GM19463 (cell line): Measurements from ENCODE around the gene SCG5.

ENCODE experiments used
- ATAC-seq: cut with Tn5 transposase; IDR thresholded peaks from one replicate; pipeline ENCODE4 v1.9.1; 2021; ENCODE audit warnings: mild to moderate bottlenecking, moderate library complexity; ENCODE audit not compliant: unreplicated experiment

The SCG5 gene

DNA sequence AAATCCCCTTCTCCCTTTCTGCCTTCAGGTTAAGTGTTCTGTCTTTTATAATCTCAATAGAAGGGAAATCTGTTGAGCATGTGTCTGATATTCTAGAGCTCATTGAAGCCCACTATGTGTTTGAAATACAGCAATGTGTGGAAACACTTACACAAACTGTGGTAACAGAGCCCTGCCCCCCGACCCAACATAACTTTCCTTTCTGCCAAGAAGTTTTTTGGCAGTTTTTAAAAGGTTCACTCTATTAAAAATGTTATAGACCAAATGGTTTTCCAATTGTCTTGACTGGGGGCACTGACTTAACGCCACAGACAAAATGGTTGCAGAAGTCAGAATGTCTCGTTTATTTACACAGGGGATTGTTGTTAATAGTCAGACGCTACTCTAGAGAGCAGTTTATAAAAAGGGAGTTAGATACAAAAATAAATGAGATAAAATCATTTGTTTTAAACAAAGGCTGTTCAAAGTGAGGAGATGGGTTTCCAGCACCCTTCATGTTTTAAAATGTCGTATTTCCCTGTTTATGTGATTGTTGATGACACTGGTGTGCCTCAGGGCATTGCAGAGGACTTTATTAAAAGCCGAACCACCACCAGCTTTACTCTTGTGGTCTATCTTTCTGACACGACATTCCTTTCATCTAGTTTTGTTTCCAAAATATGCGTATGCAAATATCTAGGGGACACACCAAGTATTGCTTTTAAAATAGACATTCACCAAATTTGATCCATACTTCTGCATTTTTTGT is 49.6 kb downstream of the SCG5 start:
- no peak for ATAC-seq

DNA sequence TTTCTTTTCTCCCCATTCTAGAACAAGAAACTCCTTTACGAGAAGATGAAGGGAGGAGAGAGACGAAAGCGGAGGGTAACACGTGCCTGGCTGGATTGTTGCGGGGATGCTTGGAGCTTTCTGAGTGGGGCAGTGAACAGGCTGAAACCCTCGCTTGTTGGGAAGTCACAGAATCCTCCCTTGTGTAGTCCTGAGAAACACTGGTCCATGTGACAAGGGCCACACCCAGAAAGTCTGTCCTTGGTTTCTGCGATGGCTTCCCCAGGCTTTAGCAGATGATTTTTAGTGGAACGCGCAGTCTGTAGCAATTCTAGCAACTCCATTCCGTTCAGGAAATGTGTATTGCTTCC is 50.2 kb downstream of the SCG5 start:
- ATAC-seq, result no peak

DNA sequence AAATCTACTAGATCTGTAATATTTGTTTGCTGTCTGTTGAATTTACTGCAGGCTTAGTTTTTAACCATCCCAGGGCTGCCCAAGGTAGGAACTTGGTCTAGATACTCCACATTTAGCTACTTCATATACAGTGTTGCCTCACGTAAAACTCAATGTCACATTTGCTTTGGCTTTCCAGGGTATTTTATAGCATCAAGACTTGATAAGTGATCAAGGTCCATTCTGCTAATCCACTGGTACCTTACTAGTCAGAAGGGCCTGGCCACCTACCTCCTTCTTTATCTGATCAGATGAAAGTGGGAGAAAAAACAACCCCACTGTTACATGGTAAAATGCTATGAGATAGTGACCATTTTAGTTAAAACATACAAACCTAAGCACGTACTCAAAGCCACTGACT is 50.8 kb downstream of the SCG5 start:
- ATAC-seq, result no peak

DNA sequence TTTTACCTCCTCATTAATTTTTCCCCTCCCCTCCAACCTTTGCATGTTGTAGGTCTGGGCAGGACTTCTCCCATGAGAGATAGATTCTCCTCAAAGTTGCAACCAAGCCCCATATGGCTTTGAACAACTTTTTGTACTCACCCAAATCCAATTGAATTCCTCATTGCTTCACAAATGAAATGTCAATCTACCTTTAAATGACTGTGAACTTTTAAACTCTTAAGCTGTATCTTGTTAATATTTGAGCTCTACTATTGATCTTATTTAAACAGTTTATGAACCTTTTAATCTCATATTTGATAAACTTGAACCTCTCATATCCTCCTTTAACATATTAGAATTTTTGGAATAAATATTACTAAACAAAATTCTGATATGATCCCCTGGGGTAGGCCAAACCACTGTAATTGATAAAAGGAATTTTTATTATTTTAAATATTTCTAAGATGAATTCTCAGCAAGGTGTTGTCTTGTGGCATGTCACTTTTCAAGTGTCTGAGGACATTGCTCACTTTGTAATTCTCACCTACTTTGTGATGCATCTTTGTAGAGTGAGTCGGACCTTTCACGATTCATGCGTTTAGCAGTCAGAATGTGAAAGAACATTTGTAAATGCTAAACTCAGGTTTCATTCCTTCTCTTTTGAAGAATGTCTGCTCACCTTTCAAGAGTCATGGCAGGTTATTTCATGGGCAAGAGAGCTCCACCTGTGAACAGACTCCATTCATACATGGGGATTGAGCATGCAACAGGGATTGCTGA is 52.9 kb downstream of the SCG5 start:
- no peak for ATAC-seq

DNA sequence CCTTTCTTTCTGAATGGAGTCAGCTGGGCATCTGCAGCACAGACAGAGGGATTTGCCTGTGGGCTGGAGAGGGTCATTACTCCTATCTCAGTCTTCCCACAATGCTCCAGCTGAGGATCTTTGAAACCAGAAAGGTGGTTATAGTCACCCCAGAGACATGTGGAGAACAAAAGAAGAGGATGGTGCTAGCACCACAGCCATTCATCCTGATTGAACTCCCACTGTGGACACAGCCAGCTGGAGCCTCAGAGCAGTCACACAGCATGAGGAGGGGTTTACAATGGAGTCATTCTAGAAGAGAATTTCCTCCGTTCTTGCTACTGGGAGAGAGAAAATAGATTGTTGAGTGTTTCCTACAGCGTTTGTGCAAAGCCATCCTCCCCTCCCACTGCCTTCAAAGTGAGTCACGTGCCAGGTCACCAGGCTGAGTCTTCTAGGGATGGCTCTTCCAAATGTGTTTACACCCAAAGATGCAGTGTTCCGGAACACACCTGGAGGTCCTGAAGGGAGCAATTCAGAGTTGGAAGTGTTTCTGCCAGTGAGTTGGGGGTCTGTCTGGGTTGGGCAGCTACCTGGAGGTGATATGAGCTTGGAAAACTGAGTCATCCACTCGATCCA is 57.4 kb downstream of the SCG5 start:
- no peak for ATAC-seq

DNA sequence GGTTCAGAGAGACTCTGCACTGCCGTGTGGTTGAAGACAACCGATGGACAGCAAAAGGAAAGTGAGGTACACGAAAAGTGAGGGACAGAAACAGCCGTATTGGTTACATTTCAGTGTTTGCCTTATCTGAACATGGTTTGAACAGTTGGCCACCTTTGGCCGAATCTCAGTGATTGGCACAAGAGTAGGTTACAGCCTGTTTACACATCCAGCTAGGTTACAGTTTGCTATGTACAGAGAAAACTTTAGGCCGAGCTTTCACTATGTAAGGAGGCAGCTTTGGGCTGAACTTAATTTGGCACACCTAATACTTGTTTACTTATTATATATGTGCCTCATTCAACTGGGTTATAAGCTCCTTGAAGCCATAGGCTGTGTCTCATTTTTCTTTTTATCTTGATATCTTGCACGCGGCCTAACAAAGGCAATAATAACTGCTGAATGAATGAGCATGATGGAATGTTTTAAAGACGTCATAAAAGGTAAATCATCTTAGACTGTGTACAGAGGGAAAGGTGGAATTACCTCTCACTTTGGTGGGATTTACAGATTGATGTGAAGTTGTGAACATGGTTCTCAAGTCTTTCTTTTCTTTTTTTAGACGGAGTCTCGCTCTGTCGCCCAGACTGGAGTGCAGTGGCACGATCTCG is 59.1 kb downstream of the SCG5 start:
- no peak for ATAC-seq

DNA sequence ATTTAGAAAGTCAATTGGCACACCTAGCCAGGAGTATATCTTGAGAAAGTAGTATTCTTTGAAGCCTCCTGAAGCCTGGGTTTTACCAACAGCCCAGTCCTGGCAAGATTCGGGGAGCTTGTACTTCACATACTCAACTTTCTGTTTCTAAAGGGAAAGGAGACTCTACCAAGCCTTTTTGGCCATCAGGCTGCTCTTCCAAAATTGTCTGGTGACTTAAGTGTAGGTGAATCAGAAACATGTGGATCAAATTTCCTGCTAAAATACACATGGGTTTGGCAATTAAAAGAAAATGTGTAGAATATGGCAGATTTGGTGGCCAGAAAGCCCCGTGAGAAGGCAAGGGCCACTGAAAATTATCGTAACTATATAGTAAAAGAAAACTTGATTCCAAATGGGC is 60.4 kb downstream of the SCG5 start:
- ATAC-seq, result no peak

DNA sequence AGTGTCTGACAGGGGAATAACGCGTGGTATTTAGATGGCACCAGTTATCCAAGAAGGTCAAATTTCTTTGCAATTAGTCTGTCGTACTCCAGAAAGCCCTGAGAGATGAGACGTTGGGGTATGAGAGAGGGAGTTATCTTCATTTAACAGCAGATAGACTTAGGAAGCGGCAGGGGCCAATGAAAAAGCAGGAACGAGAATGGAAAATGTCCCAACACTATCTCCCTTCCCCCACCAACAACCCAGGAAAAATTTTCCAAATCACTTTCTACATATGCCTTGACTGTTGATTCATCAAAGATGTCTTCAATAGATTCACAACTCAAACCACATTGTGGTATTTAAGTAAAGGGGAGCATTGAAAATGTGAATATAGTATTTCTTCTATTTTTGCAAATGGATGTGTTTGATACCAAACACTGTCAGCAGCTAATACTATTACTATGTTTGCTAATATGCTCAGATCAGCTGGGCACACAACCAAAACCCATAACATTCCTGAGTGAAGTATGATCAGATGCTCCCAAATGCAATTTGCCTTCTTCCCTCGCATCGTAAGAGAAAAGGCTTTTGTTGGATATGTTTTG is 63.0 kb downstream of the SCG5 start:
- ATAC-seq, result no peak

DNA sequence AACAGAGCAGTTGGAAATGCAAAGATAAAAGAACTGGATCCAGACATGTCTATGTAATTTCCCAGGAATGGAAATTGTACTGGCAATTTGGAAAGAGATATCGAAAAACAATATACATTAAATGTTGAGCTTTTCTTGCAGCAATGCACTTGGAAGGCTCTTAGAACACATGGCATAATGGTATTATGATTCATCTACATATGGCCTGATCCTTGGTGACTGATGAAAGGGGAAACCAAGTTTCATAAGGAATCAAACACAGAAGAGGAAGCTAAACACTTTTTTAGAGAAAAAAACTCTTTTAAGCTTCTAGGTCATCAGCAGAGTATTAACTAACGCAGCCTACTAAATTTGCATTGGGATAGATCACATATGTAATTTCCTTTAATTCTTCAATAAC is 63.9 kb downstream of the SCG5 start:
- ATAC-seq, result no peak

DNA sequence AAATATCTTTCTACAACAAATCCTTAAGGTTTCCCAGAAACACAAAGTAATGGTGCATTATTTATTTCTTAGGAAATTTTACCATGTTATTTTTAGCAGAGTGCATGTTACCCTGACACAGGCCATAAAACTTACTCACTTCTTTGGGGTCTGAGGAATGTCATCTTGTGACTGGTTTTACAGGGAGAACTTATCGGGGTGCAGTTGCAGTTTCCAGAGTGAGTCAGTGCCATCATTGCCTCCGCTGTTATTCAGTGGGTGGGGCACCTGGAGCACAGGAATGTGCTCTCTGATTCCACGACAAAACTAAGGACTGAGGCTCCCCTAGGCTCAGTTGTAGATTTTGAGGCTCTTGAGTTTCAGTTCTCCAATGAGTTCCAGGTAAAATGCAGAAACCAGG is 65.2 kb downstream of the SCG5 start:
- ATAC-seq, result no peak

DNA sequence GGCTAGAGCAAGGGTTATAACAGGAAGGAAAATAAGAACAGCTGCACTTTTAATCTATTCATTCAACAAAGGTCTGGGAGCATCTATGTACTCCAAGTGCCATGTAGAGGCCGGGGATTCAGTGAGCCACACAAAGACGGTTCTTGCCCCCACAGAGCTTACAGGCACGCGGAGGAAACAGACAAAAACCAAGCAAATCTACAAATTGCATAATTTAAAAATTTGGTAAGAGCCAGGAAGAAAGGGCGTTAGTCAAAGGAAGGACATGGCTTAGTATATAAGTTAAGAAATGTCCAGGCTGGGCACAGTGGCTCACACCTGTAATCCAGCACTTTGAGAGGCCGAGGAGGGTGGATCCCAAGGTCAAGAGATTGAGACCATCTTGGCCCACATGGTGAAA is 65.9 kb downstream of the SCG5 start:
- ATAC-seq, result no peak

DNA sequence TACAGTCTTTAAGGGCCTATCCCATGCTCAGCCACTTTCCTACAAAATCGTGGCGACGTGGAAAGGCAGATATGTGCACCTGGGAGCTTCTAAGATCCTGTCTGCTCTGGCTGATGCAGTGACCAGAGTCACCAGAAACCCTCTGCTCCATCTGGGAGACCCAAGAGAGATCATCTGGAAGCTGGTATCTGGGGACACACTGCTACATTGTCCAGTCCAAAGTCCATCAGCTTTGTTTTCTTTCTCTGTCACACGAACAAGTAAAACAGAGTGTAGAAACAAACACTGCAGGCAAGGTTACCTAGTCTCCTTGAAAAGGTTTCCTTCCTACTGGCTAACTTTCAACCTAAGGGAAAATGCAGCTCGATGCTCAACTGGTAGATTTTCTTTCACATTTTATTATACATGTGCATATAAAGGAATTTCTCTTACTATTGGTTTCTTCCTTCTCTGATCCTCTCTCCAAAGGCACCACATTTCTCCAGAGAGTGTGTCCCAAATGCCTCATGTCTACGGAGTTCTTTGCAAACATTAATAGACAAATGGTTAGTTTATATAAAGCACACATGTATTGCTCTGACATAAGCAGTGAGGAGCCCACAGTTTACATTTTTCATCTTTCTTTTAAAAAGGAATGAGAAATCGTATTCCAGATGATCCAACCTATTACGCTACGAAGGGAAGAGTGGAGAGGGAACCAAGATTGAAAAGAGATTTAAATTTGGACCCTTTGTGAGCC is 68.0 kb downstream of the SCG5 start:
- no peak for ATAC-seq

DNA sequence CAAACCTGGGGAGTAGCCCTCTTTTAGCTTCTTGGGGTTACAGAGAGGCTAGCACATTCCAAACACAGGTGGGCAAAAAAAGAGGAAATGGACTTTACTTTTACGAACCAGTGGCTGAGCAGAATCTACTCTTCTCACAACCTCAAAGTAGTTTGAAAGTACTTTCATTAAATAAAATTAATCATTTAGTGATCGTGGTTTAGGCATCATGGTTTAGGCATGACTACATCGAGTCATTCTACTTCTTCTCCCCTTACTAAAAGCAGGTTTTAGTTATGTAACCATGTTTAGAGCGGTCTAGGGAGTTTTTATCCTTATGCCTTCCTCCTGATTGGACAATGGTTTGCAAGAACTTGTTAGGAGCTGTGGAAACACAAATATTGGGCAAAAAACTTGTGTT is 73.8 kb downstream of the SCG5 start:
- ATAC-seq, result no peak

DNA sequence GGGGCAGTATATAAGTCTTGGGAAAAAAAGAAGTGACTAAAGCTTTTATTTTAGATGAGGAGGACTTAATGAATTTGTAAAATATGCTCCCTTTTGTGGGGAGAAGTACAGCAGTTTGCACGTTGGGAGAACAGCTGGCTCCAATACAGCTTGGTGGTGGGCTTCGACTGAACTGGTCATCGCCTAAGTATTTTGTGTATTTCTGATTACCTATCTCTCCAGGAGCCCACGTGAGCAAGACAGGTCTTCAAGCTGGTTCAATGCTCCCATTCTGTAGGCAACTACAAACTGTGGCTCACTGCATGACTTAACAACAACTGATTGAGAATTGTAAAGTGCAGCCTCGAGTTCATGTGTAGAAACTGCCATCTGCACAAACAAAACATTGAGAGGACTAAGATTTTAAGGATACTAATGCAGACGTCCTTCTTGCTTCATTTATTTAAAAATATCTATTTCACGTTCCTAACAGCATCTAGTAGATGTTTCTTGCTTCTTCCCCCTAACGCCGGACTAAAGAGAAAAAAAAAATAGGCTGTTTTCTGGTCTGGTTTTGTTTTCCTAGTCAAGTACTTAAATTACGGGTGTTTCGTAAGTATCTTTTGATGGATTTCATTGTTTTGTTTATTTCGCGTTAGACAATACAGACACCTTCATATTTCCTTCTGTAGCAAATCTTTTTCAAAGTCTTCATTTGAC is 74.9 kb downstream of the SCG5 start:
- ATAC-seq, result no peak

DNA sequence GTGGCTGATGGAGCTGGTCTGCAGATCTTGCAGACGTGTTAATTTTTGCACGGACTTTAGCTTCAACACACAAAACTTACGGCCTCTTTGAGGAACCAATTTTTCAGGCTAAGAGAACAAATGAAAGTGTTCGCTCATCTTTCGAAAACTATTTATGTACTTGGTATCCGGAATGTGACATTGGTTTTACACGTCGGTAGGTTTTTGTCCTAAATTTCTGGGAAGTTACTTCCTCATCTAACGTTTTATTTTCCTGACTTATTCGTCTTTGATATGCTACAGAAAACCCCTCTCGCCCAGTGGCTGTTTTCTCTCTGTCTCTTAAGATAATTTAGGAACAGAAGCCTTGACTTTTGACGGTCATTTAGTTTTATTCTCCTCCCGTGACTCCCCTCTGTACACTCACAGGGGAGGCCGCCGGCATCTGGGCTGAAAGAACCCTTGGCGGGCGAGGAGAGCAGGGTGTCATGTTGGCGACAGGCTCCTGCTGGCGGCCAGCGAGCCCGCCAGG is 75.5 kb downstream of the SCG5 start:
- ATAC-seq, result no peak

DNA sequence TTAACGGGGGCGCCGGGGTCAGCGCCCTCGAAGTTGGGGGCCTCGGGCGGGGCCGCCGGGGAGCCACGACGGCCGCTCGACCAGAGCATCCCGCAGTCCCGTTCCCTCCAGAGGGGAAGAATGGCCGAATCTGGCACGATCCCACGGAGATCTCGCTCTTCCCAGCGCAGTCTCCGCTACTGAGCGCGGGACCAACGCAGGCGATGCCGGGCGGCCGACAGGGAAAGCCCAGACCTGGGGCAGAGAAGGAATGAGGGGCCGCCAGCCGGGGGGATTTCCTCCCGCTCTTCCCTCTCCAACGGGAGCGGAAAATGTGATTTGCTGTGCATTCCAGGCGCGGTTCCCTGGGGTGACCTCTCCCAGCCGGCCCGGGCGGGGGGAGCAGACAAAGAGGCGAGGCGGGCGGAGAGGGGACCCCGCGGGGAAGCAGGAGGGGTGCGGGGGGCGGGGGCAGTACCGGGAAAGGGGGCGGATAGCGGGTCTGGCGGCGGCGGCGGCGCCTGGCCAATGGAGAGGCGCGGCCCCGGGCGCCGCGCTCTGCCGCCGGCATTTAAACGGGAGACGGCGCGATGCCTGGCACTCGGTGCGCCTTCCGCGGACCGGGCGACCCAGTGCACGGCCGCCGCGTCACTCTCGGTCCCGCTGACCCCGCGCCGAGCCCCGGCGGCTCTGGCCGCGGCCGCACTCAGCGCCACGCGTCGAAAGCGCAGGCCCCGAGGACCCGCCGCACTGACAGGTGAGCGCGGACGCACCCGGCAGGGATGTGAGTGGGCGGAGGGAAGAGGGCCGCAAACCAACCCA is 76.1 kb downstream of the SCG5 start, which contains the start of gene GREM1:
GREM1 (plus strand) TSS at position 579 of the 801 bp plus-strand sequence. CDS start 12,687 bp downstream, outside the sequence.
- no peak for ATAC-seq

DNA sequence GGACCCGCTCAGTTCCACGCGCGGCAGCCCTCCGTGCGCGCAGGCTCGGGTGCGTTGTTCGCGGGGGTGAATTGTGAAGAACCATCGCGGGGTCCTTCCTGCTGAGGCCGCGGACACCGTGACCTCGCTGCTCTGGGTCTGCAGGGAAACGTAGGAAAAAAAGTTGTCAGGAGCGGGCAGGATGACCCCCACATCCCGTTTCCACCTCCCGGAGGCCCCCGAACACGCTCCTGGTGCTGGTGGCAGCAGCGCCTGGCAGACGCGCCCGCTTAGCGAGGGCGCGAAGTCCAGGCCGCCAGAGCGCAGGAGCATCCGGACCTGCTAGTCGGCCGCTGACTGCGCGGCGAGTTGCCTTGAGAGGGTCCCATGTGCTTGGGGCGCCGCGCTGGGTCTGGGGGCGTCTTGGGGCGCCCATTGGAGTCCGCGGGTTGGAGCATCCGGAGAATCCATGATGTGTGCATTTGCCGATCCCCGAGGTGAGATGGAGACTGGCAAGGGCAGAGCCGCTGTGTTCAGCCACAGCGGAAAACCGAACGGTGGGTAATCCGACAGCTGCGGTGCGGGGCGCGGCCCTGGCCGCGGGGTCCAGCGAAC is 76.8 kb downstream of the SCG5 start:
- ATAC-seq, result no peak
